ENCODE data around the gene STARD3. TPM values are rescaled to one million over a fixed set of nuclear protein-coding genes. Genes with fewer than 3 reads are reported as not detected.

Gene STARD3
- total and polyA plus RNA-seq, 7 donors = 21.0 to 59.2 (median 37.0) TPM

GRCh38 chr17:39699818-39700147 lies 62.8 kb downstream of the STARD3 start, which contains the start of gene ERBB2:
Gene ERBB2 (plus strand): TSS chr17:39700064. CDS start chr17:39700239, 175 bp downstream.
- 4 to 9% methylated on average over 20 of the region's 20 CpGs for WGBS, 2 donors
- TF ChIP-seq CTCF (IDR thresholded peaks at IDR 0.05) (no peak), EP300 (IDR thresholded peaks at IDR 0.05) (no peak), POLR2AphosphoS5 (IDR thresholded peaks at IDR 0.05) (peak; percentile 58 to 88 (median 78)), POLR2A (IDR thresholded peaks at IDR 0.05) (peak; percentile 45 to 64)

GRCh38 chr17:39700148-39700987 lies 63.4 kb downstream of the STARD3 start:
- TF ChIP-seq POLR2A (IDR thresholded peaks at IDR 0.05) = no peak
- TF ChIP-seq POLR2AphosphoS5 (IDR thresholded peaks at IDR 0.05) = no peak
- no peak for TF ChIP-seq EP300 (IDR thresholded peaks at IDR 0.05)
- no peak for TF ChIP-seq CTCF (IDR thresholded peaks at IDR 0.05)
- intact Hi-C loops (cut with DNase I) = loop anchor here (2.0 kb wide), 1 partner anchor 28 kb away; no protein-coding TSS in a partner anchor
- H3K36me3 ChIP-seq = no peaks in the 10 kb centered on the region
- WGBS, 2 donors = 1 to 2% methylated on average over 57 of the region's 57 CpGs
- H3K4me1 ChIP-seq = peaks cover 0 to 36% (median 31%) of the 10 kb centered on the region in 4 donors
- H3K27ac ChIP-seq = peak overlapping the region; percentile 82 to 86 (median 84)
- peak overlapping the region; percentile 59 to 93 (median 84) for H3K4me3 ChIP-seq
- no peak for DNase-seq
- no peaks in the 10 kb centered on the region for H3K9me3 ChIP-seq
- H3K27me3 ChIP-seq = no peaks in the 10 kb centered on the region

More at GRCh38 chr17:39699818-39700147, 62.8 kb downstream of the STARD3 start, which contains the start of gene ERBB2:
- peak; percentile 91 for DNase-seq
- intact Hi-C loops (cut with DNase I) = loop anchor here (2.0 kb wide), 1 partner anchor 29 kb away; no protein-coding TSS in a partner anchor
- Histone ChIP-seq H3K4me3 (peak within 1 kb of the TSS; percentile 59 to 93 (median 84)), H3K4me1 (peaks cover 0 to 31% (median 26%) of the 10 kb centered on the region in 4 donors), H3K9me3 (no peaks in the 10 kb centered on the region), H3K27me3 (no peaks in the 10 kb centered on the region), H3K36me3 (no peaks in the 10 kb centered on the region), H3K27ac (peak within 1 kb of the TSS; percentile 82 to 86 (median 84))

- Histone ChIP-seq H3K27ac (peak overlapping the region; percentile 82 to 86 (median 84)), H3K4me3 (peak overlapping the region; percentile 59 to 93 (median 84)), H3K36me3 (no peaks in the 10 kb centered on the region), H3K27me3 (no peaks in the 10 kb centered on the region), H3K9me3 (no peaks in the 10 kb centered on the region), H3K4me1 (peaks cover 0 to 41% (median 32%) of the 10 kb centered on the region in 4 donors)
- intact Hi-C loops (cut with DNase I) = loop anchor here (2.0 kb wide), 1 partner anchor 28 kb away; no protein-coding TSS in a partner anchor
- DNase-seq = no peak
- WGBS, 2 donors = 6 to 39% methylated on average over 10 of the region's 10 CpGs
- TF ChIP-seq POLR2A (IDR thresholded peaks at IDR 0.05) = peak in 1 of 2 donors; percentile 77
- peak in 1 of 4 donors; percentile 24 for TF ChIP-seq POLR2AphosphoS5 (IDR thresholded peaks at IDR 0.05)
- no peak for TF ChIP-seq CTCF (IDR thresholded peaks at IDR 0.05)
These were observed 64.3 kb downstream of the STARD3 start for GRCh38 chr17:39701012-39701783.

- Histone ChIP-seq H3K9me3 (no peaks in the 10 kb centered on the region), H3K27me3 (no peaks in the 10 kb centered on the region), H3K4me3 (peak overlapping the region in 1 of 4 donors; percentile 93), H3K27ac (peak overlapping the region in 2 of 4 donors; percentile 82 to 84), H3K36me3 (peaks cover 0 to 1% (median under 1%) of the 10 kb centered on the region in 4 donors), H3K4me1 (peaks cover 0 to 41% (median 32%) of the 10 kb centered on the region in 4 donors)
- TF ChIP-seq POLR2A (IDR thresholded peaks at IDR 0.05) = no peak
- no peak for TF ChIP-seq POLR2AphosphoS5 (IDR thresholded peaks at IDR 0.05)
- no peak for TF ChIP-seq CTCF (IDR thresholded peaks at IDR 0.05)
- TF ChIP-seq EP300 (IDR thresholded peaks at IDR 0.05) = no peak
- no peak for DNase-seq
- intact Hi-C loops (cut with DNase I) = loop anchor here (2.0 kb wide), 1 partner anchor 27 kb away; no protein-coding TSS in a partner anchor
- WGBS, 2 donors = 47 to 73% methylated on average over 4 of the region's 4 CpGs
These were observed 65.0 kb downstream of the STARD3 start for GRCh38 chr17:39701784-39702422.

All from sigmoid colon (tissue), 7 donors.